Measurements from ENCODE around the gene GPR146. TPM values are rescaled to one million over a fixed set of nuclear protein-coding genes. Genes with fewer than 3 reads are reported as not detected.

Gene GPR146
- total and polyA plus RNA-seq, 2 of the 13 experiments (the other 11 are each of a cell fraction or from before 2014, with no cell fraction given): 2.0 to 15.9 TPM

GRCh38 chr7:1101563-1102431, 57.5 kb downstream of the GPR146 start (continued):
- TF ChIP-seq ZBTB4 (CRISPR knock-in tag; IDR thresholded peaks at IDR 0.05; ENCODE audit: borderline replicate concordance) (peak; percentile 98; the same call in 1 of the 2 replicates), LBX2 (CRISPR knock-in tag; IDR thresholded peaks at IDR 0.05; ENCODE audit: borderline replicate concordance) (peak; percentile 45; the same call in 1 of the 2 replicates), SP1 (IDR thresholded peaks at IDR 0.05) (no peak), SP1 (CRISPR knock-in tag; IDR thresholded peaks at IDR 0.05) (no peak), ATF7-NPFF (CRISPR knock-in tag; IDR thresholded peaks at IDR 0.05; ENCODE audit: low read depth) (peak; percentile 56; the same call in 1 of the 2 replicates), DMAP1 (CRISPR knock-in tag; IDR thresholded peaks at IDR 0.05) (0 out of 2 replicates have a peak, but pooled peaks have one; percentile 38), ZNF543 (CRISPR knock-in tag; IDR thresholded peaks at IDR 0.05) (0 out of 2 replicates have a peak, but pooled peaks have one; percentile 26), FOXP1 (IDR thresholded peaks at IDR 0.05) (no peak), FOXP1 (CRISPR knock-in tag; IDR thresholded peaks at IDR 0.05) (peak; percentile 35; the same call in 1 of the 2 replicates), ZNF558 (CRISPR knock-in tag; IDR thresholded peaks at IDR 0.05; ENCODE audit: borderline replicate concordance) (peak; percentile 56; the same call in 1 of the 2 replicates), SIX1 (CRISPR knock-in tag; IDR thresholded peaks at IDR 0.05; ENCODE audit: borderline replicate concordance) (no peak), ARID4A (CRISPR knock-in tag; IDR thresholded peaks at IDR 0.05; ENCODE audit: borderline replicate concordance) (peak; percentile 51; the same call in 1 of the 2 replicates), ZBTB38 (CRISPR knock-in tag; IDR thresholded peaks at IDR 0.05) (peak; percentile 97), ZNF24 (IDR thresholded peaks at IDR 0.05) (no peak), ZGPAT (CRISPR knock-in tag; IDR thresholded peaks at IDR 0.05) (peak; percentile 69; the same call in 1 of the 2 replicates)
- TF ChIP-seq, protein P1, sequence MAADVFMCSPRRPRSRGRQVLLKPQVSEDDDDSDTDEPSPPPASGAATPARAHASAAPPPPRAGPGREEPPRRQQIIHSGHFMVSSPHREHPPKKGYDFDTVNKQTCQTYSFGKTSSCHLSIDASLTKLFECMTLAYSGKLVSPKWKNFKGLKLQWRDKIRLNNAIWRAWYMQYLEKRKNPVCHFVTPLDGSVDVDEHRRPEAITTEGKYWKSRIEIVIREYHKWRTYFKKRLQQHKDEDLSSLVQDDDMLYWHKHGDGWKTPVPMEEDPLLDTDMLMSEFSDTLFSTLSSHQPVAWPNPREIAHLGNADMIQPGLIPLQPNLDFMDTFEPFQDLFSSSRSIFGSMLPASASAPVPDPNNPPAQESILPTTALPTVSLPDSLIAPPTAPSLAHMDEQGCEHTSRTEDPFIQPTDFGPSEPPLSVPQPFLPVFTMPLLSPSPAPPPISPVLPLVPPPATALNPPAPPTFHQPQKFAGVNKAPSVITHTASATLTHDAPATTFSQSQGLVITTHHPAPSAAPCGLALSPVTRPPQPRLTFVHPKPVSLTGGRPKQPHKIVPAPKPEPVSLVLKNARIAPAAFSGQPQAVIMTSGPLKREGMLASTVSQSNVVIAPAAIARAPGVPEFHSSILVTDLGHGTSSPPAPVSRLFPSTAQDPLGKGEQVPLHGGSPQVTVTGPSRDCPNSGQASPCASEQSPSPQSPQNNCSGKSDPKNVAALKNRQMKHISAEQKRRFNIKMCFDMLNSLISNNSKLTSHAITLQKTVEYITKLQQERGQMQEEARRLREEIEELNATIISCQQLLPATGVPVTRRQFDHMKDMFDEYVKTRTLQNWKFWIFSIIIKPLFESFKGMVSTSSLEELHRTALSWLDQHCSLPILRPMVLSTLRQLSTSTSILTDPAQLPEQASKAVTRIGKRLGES (CRISPR knock-in tag; IDR thresholded peaks at IDR 0.05; ENCODE audit: borderline replicate concordance): peak; percentile 34; the same call in 1 of the 2 replicates

All from HepG2 (cell line).